SHP77 treated with DMSO at 0.1 percent for 48 hours (cell line): ENCODE results near the gene RNF152.
A peak's percentile ranks its signal among the peaks of the same experiment; 100 is the strongest.

Experiments
- DNase-seq: peaks from one replicate; lab custom pipeline; 2025; lab: John Stamatoyannopoulos, UW

RNF152 gene

GRCh38 chr18:61854578-61855448 is 38.0 kb downstream of the RNF152 start:
- DNase-seq: peak; percentile 57

DNA sequence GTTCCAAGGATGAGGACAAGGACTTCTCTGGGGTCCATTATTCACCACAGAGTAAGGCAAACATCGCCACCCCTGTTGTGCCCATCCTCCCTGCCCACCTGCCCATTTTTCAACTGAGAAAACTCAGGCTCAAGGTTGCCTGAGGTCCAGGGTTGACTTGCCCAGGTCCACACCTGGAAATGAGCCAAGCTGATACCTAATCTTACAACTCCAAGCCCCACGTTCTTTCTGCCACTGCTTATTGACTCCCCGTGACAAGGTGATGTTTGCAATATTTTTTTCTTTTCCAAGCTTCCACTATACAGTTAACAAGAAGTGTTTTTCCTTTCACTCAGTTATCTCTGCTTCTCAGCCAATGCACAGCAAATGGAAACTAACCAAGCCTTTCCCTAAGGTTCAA is 39.0 kb downstream of the RNF152 start:
- DNase-seq: no peak

GRCh38 chr18:61852496-61852895 is 40.3 kb downstream of the RNF152 start:
- DNase-seq: no peak

DNA sequence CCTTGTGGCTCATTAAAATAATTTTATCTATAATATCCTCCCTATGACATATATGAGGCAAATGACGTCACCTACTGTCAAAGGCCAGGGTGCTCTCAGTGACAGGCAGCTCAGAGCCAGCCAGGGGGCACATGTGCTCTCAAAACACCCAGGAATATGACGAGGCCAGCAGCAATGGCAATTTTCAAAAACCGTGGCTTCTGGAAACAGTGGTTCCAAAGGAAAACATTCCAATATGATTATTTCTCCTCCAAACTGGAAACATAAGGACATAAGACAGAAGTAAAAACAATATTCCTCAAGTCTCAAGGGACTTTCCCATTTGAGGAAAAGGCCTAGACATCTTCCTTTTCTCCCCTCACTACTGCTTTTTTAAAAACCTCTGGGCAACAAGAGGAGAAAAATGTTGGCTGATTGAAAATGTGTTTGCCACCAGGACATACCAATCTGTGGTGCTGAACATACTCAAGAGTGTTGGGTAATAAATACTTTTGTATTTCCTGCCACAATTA is 40.8 kb downstream of the RNF152 start:
- no peak for DNase-seq

GRCh38 chr18:61851279-61851678 is 41.5 kb downstream of the RNF152 start:
- no peak for DNase-seq

GRCh38 chr18:61850756-61851155 is 42.1 kb downstream of the RNF152 start:
- peak; percentile 96 for DNase-seq

DNA sequence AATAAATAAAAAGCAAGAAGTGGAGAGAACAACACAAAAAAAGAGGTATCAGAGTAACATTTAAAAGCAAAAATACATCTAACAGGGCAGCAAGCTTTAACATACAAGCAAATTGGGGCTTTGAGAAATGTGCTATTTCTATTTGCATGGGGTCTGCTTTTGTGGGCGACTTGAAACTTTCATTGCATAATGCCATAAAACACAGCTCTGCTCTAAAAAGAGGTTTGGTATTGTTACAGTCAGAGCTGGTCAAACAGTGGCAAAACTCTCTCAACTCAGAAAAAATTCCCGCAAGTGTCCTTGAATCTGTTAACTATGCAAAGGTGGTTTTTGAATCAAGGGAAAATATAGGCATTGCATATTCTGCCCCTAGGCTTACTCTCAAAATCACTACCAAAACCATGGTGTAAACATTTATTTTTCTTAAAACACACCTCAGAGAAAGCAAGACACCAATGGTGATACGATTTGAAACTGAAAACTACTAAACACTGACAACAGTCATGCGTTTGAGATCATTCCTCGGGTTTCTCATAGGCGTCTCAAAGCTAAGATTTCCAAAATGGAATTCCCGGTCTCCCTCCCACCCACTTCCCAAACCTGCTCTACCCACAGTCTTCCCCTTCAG is 45.5 kb downstream of the RNF152 start:
- DNase-seq: no peak

DNA sequence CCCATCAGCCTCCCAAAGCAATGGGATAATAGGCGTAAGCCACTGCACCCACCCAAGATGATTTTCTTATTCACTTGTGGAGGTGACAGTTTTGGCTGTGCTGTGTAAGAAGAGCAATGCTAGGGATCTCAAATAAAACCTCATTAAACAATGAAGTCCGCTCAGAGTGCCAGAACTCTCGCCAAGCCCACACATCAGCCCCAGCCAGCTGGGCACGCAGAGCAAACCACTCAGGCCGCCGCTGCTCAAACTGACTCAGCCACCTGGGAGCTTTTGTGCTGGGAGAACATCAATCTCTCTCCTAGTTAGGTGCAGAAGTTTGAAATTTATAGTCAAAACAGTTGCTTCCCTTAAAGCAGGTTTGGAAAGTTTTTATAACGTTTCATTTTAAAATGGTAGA is 47.6 kb downstream of the RNF152 start:
- DNase-seq: peak; percentile 43

GRCh38 chr18:61844726-61845125 is 48.1 kb downstream of the RNF152 start:
- no peak for DNase-seq

GRCh38 chr18:61842146-61842545 is 50.7 kb downstream of the RNF152 start:
- DNase-seq: no peak

DNA sequence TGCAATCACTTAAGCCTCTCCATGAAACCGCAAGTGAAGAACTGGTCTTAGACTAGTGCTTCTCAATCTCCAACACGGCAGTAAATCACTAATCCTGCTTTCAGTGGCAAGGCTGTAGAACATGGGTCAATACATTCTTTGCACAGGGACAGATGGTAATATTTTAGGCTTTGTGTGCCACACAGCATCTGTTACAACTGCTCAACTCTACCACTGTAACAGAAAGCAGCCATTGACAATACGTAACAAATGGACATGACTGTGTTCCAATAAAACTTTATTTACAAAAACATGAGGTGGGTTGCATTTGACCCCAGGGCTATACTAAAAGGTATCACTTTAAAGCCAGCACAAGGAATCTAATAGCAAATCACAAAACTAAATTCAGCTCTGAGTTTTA is 51.1 kb downstream of the RNF152 start:
- DNase-seq: no peak

GRCh38 chr18:61840324-61840723 is 52.5 kb downstream of the RNF152 start:
- DNase-seq: no peak

DNA sequence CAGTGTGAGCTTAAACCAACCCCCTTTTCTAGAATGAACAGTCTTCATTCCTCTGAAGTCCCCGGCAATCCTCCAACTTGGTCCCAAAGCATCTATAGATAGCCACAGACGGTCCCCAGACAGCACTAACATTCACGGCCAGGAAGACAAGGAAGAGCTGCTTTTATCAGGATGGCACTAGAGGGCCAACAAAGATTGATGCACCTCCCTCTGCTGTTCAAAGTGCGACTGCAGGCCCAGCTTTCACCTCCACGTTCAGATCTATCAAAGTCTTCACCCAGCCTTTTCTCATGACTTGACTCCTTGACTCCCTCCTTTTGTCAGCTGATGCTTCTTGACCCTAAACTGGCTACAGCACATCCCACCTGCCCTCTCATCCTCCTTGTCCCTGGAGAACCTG is 54.3 kb downstream of the RNF152 start:
- DNase-seq: no peak

GRCh38 chr18:61833978-61834377 is 58.8 kb downstream of the RNF152 start:
- no peak for DNase-seq

- no peak for DNase-seq
Observed at GRCh38 chr18:61833387-61833786, 59.4 kb downstream of the RNF152 start.

GRCh38 chr18:61832858-61833257 is 59.9 kb downstream of the RNF152 start:
- no peak for DNase-seq

DNA sequence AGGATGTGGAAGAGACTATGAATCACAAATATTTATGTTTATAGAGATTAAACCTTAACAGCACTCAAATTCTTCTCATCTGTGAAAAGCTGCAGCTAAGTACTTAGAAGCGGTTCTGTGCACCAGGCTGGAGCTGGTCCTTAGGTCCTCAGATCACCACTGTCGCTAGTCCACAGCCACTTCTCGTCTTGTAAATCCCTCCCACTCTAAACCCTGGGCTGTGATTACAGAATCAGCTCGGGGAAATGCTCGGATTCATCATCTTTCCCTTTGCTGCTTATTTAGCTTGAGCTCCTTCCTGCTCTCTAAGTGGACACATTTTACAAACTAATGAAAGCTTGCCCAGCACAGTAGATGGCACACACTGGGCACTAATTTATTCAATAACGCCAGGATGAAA is 61.7 kb downstream of the RNF152 start:
- DNase-seq: no peak

DNA sequence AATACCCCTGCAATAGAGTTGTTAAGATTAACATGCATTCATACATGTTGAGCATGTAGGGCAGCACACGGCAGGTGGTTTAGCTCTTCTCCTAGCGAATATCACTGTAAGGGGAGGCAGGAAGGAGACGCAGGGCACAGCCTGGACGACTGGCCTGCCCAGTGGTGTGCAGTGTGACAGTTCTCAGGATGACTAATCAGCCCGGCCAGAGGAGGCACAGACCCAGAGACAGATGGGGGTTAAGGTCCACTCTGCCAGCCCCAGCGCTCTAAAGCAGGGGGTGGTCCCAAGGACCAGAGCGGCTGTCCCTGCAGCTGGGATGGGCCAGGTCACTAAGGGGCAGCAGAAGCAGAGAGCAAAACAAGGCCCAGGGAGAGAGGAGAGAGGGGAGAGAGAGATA is 63.7 kb downstream of the RNF152 start:
- DNase-seq: no peak

GRCh38 chr18:61827591-61827990 is 65.2 kb downstream of the RNF152 start:
- DNase-seq: no peak

GRCh38 chr18:61825386-61825785 is 67.4 kb downstream of the RNF152 start:
- DNase-seq: no peak

DNA sequence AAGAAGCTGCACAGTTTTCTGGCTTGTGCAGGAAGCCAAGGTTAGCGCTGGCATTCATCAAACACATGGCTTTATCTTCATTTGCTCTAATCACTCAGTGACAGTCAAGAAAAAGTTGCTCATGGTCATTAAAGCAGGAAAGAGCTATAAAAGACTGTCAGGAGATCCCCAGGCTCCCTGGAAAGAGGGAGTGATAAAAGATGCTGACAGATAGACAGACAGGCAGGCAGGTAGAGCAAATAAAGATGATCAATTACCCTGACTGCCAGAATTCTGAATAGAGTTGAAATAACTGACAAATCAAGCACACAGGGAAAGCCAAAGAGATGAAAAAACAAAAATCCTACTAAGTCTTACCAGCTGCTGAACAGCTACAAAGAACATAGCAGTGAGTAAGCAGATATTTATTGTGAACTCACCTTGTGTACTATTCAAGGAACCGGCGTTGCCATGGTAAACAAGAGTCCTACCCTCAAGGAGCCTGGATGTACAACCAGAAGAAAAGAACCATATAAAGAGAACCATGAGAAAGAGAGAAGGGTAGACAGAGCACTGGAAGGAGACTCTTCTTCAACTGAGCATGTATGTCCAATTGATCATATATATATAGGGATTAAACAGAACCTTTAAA is 68.0 kb downstream of the RNF152 start:
- DNase-seq: no peak

- no peak for DNase-seq
Observed at GRCh38 chr18:61823595-61823994, 69.2 kb downstream of the RNF152 start.

DNA sequence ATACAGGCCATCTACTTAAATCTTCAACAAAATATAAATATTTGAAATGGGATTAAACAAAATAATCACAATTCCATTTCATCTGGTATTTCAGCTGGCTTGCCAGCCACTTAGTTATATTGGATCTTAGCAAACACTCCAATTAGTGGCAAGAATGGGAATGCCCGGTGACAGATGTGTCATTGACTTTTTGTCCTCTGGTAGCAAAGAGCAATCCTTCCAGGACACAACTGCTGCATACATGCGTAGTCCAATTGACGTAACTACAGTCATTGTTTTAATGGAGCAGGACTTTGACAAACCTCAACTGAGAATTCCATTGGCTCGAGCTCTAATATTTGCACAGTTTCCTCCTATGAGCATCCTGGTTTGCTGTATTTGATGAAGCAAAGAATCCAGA is 69.9 kb downstream of the RNF152 start:
- DNase-seq: peak; percentile 78
